ENCODE results near the gene DMKN. TPM values are rescaled to one million over a fixed set of nuclear protein-coding genes. Genes with fewer than 3 reads are reported as not detected.
"Not testable (repeated sequence)": the region's sequence is repeated elsewhere in the genome, so short reads cannot be mapped to it uniquely, and the experiment has no call there.

DMKN gene
- polyA plus RNA-seq, 4 donors, result 76.2 to 91.6 (median 82.7) TPM

DNA sequence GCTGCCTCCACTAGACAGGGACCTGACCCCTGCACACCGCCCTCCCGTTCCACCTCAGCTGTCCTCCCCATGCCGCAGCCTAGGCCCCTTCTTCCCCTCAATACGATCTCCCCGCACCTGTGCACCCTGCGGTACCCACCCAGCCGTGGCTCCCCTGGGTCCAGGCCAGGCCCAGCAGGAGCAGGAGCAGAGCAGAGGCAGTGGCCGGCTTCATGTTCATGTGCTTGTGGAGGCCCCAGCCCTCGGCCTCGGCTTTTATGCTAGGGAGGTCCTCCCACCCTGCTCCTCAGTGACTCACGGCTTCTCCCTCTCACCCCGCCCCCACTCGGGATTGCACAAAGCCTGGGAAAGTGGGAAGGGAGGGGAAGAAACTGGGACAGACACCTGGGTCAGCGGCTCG is 11.8 kb downstream of the DMKN start:
- no peak for DNase-seq (ENCODE audit: low read depth in 4 of 4, low spot score in 3 of 4)

DNA sequence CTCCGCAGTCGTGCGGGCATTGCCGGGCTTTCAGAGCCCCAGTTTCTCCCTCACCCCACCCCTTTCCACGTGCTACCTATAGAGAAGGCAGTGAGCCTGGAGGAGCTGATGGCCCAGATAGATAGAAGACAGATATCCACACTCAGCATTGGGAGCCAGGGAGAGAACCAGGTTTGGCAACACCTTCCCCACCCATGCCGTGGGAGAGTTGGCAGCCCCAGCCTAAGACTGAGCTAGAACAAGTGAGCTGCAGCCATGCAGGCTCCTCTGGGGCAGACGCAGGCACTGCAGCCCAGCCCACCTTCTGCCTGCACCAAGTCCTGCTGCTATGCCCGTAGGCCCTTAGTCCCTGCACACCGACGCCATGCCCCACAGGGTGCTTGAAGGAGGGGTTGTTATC is 12.8 kb downstream of the DMKN start:
- DNase-seq (ENCODE audit: low read depth in 4 of 4, low spot score in 3 of 4), result no peak

DNA sequence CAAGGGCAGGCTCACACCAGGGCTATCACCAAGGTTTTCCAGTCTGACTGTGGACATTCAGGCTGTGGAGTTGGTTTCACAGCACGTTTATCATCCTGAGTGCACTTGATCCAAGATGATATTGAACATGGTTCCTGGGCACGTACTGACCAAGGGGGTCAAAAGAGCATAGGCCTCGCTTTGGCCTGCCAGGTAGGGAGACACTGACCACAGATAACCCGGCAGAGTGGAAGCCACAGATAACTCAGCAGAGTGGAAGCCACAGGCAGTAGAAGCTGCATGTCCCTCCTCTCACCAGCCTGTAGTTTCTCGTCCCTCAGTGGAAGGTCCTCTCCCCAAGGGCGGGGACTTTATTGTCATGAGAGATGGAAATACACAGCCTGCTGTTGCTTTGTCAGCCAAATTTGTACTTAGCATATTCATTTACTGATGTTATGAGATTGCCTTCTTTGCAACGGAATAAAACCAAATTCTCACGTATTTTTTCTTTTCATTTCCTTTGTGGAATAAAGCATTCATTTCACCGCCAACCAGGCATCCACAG is 14.4 kb downstream of the DMKN start:
- no peak for DNase-seq (ENCODE audit: low read depth in 4 of 4, low spot score in 3 of 4)

DNA sequence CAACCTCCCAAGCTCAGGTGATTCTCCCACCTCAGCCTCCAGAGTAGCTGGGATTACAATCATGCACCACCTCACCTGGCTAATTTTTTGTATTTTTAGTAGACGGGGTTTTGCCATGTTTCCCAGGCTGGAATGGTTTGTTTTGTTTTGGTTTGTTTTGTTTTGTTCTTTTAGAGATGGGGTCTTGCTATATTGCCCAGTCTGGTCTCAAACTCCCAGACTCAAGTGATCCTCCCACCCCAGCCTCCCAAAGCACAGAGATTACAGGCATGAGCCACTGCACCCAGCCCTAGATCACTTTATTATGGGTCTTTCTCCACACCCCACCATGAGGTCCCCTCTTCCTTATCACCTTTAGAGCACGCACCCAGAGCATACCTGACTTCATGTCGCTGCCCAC is 15.2 kb downstream of the DMKN start:
- no peak for DNase-seq (ENCODE audit: low read depth in 4 of 4, low spot score in 3 of 4)

DNA sequence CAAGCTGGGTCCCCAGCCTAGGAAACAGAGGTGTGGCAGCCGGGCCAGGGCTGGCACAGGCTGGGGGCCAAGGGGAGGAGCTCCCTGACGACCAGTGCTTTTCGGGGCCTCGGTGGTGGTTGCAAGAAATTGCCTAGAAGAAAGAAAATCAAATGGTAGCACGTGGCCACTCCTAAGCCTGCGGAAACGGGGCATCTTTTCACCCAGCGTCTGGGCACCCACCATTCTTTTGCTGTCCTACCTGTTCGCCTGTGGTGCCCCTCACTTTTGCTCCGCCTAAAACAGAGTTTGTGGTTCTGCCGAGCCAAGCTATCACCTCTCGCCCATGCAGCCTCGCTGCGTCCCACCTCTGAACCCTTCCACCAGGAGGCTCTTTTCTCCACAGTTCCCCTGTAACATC is 16.0 kb downstream of the DMKN start:
- no peak for DNase-seq (ENCODE audit: low read depth in 4 of 4, low spot score in 3 of 4)

DNA sequence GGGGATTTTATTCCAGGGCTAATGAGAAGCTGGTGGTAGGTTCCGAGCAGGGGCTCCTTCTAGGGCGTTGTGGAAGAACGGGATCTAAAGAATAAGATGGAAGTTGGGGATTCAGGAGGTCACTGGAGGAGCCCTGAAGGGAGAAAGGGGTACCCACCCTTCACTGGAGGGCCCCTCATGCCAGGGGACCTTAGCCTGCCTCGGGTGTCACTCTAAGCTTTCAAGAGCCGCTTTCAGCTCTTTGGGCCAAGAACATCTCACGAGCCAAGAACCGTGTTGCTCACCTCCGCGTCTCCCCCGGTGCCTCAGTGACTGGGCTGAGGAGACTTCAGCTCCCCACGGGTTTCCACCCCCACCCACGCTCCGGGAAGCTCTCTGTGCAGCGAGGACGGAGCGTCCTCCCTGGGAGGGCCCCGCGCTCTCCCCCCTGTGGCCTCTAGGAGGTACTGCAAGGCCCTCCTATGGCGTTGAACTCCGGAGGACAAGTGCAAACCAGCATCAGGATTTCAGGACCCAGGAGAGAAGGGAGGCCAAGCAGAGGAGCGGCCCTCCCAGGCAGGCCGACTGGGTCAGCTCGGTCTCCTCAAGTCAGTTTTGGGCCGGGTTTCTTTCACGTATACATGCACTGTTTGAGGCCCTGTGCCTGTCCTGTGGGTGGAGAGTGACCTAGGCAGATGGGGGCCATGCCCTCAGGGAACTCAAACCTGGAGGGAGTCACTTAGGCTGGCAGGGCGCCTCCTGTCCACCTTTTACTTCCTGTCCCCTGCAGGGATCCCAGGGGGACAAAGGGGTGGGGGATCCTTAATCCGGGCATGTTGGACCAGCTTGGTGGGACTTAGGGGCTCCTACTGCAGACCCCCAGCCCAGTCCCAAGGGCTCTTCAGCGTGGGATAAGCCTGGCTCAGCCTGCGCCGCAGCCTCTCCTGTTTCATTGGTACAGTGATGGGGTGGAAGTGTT is 18.1 kb downstream of the DMKN start:
- DNase-seq (ENCODE audit: low read depth in 4 of 4, low spot score in 3 of 4), result peak in 2 of 4 donors; percentile 23 to 31

DNA sequence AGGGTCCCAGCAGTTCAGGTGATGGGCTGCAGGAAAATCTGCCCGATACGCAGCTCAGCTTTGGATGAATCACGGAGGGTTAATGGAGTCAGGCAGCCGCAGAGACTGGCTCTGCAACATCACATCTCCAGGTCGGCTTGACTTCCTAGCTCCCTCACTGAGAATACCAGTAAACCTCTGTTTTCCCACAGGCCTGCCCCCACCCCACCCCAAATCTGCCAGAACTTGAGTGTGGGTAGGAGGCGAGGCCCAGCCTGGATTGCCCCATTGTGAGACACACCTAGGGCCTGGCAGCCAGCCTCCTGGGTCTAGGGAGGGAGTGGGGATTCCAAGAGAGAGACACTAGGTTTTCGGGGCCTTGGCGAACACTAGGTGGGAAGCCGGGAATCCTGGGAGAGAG is 19.5 kb downstream of the DMKN start:
- no peak for DNase-seq (ENCODE audit: low read depth in 4 of 4, low spot score in 3 of 4)

DNA sequence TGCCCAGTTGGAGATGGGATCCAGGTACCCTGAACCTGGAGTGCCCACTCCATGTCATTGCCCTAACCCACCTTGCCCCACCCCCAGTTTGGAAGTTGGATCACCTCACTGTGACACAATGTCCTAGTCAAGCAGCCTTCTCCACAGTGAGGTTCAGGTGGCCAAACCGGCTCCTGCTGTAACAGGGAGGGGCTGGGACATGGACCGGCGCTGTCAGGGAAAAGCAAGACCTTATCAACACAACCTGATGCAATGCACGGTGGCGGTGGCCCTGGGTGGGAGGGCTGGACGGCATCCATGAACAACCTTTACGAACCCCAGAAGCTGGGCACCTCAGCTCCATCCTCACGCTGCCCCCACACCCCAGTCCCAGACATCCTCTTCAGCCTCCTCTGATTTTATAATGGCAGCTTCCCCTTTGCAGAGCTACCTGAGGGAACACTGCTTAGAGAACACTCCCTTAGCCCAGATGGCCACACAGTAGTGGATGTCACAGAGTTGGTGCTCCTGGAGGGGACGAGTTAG is 21.6 kb downstream of the DMKN start:
- DNase-seq (ENCODE audit: low read depth in 4 of 4, low spot score in 3 of 4), result no peak

DNA sequence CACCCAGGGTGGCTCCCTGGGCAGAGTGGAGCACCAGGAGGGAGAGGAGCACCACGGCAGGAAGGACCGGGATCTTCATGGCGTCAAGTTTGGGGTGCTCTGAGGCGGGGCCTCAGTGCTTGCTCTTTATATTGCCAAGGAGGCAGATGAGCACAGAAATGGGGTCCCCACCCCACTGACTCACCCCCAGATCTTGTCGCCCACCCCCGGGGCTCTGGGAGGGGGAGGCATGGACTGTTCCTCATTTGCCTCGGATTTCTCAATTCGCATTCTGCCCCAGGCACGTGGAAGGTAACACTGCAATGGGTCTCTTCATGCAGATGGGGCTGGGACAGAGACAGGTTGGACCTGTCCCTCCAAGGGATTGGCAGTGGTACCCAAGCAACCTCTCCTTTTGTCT is 23.1 kb downstream of the DMKN start, which contains the start of gene KRTDAP:
TSS of gene KRTDAP (minus strand) at position 101 of the 400 bp plus-strand sequence. CDS start at position 79, 22 bp downstream.
- no peak for DNase-seq (ENCODE audit: low read depth in 4 of 4, low spot score in 3 of 4)

DNA sequence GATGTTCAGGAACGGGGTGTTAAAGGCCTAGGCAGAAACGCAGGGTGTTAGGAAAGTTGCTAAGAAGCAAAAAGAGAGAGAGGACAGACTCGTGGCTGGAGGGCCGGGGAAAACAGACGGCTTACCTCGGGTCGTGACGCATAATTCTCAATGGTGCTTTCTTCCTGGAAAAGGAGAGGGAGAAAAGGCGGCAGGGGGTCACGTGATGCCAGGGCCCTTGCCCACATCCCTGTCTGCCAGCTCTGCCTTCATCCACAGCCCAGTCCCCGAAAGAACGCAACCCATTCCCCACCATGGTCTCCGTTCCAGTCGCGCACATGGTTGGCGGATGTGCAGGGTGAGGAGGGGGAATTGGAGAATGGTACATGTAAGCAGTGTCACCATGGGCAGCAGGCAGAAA is 24.8 kb downstream of the DMKN start:
- DNase-seq (ENCODE audit: low read depth in 4 of 4, low spot score in 3 of 4), result no peak

DNA sequence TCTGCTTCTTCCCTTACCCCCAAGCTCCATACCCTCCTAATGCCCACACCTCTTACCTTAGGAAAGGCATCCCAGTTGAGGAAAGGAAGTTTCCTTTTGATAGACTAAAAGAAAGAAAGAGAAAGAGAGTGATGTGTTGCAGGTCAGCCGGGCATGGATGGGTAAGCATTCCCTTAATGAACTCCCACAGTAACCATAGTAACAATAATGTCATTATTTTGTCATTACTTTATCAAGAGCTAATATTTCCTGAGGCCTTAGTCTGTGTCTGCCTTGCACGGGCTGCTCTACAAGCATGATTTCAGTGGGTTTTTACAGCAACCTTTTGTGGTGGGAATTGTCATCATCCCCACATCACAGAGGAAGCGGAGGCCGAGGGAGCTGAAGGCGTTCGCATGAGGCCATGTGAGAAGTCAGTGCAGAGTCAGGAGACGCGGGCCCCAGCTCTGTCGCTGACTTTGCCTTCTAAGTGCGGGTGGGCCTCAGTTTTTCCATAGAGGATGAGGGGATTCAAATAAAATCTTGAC is 25.7 kb downstream of the DMKN start:
- no peak for DNase-seq (ENCODE audit: low read depth in 4 of 4, low spot score in 3 of 4)

DNA sequence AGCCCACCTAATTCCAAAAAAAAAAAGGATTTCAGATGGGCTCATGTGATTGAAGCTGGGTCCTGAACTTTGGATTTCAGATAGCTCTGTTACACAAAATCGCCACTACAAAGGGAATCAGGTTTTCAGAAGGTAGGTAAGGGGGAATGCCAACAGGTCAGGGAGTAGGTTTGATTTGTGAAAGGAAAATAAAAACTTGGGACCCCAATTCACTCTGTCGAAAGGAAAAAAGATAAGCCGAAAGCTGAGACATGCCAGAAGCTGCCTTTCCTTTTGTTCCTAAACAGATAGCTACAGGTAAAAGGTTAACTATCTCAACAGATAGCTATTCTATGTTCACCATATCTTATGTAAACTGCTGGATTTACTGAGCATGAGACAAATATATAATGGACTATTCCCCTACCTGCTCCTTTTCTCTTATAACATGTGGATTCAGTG is 27.2 kb downstream of the DMKN start:
- no peak for DNase-seq (ENCODE audit: low read depth in 4 of 4, low spot score in 3 of 4)

DNA sequence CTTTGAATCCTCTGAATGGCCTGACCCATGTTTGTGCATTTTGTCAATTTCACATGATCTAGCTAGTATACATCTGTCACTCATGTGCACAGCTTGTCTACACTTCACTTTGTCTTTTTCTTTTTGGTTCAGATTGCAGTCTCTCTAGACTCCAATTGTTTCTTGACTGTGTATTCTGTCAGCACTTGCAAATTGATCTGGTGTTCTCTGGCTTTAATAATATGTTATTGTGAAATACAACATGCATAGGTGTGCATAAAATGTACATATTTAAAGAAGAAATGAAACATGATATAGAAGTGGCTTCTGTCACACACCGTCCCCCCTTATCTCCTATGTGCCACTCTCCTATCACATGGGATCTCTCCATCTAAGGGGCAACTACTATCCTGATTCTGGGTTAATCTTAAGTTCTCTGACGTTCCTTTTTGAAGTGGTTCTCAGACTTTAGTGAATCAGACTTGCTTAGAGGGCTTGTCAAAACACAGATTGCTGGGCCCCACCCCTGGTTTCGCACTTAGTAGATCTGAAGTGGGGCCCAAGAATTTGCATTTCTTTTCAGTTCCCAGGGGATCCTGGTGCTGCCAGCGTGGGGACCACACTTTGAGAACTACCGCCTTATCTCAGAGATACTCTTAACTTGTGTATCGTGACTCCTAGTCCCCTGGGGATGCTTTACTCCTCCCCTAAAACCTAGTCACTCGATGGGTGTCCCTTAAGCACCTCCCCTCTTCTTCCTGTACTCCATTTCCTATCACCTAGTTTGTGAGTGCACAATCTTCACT is 29.0 kb downstream of the DMKN start:
- no peak for DNase-seq (ENCODE audit: low read depth in 4 of 4, low spot score in 3 of 4)

DNA sequence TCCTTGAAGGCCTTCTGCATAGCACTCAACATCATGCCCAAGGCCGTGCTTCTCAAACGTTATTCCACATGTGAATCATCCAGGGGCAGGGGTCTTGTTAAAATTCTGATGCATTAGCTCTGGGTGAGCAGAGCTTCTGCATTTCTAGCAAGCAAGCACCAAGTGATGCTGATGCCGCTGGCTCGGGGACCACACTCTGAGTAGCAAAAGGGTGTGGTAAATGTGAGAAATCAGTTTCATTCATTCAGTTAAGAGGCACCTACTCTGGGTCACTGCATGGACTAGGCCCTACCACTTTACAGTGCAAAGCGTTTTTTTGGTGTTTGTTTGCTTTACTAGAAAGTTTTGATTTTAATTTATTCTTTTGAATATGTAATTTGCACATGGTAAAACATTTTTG is 30.4 kb downstream of the DMKN start:
- DNase-seq (ENCODE audit: low read depth in 4 of 4, low spot score in 3 of 4), result no peak

DNA sequence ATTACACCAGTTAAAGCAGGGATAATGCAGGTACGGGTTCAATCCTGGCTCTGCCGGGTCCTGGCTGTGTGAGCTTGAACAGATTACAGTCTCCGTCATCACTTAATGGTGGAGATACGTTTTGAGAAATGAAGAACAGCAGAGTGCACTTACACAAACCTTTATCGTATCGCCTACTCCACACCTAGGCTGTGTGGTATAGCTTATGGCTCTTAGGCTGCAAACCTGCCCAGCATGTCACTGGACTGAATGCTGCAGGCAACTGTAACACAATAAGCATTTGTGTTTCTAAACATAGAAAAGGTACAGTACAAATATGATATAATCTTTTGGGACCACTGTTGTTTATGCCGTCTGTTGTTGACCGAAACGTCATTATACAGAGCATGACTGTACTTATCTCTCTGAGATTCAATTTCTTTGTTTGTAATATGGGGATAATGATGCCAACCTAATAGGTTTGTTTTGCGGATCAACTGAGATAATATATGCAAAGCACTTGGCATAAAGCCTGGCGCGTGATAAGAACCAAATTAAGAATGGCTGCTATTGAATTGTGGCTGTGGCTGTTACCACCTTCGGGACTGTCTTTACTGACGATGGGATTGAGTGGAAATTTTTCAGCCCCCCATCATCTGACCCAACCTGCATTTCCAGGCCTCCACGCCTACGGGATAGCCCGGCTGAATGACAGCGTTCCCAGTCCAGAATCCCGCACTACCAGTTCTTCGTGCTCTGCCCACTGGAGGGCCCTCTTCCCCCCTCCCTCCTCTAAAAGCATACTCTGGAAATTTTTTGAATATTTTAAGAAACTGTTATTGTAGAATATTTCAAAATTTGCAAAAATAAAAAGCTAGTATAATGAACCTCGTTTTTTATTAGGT is 34.4 kb downstream of the DMKN start:
- no peak for DNase-seq (ENCODE audit: low read depth in 4 of 4, low spot score in 3 of 4)

DNA sequence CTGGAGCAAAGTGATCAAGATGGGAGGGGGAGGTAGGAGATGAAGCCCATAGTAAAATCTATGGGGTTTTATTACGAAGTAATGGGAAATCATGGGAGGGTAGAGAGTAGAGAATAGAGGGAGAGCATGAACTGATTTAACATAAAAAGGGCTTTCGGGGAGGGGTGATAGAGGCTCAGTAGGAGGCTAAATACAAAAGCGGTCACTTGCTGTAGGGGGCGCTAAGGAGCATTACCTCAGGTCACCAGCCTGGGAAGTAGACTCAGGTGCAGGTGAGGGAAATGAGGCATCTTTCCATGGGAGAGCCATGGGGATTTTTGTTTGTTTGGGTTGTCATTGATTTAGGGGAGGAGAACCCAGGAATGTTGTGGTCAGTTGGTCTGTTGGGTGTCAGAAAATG is 37.3 kb downstream of the DMKN start:
- no peak for DNase-seq (ENCODE audit: low read depth in 4 of 4, low spot score in 3 of 4)

DNA sequence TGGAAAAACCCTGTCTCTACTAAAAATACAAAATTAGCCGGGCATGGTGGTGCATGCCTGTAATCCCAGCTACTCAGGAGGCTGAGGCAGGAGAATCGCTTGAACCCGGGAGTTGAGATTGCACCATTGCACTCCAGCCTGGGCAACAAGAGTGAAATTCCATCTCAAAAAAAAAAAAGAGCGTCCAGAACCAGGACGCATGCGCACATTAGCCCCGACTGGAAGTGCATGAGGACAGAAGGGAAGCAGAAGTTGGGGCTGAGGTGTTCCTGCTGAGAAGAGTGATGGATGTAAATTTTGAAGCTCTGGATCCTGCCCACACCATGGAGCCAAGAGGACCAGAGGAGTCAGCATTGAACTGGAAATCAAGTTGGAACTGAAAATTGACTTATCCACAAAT is 38.9 kb downstream of the DMKN start:
- not testable (repeated sequence) for DNase-seq (ENCODE audit: low read depth in 4 of 4, low spot score in 3 of 4)

DNA sequence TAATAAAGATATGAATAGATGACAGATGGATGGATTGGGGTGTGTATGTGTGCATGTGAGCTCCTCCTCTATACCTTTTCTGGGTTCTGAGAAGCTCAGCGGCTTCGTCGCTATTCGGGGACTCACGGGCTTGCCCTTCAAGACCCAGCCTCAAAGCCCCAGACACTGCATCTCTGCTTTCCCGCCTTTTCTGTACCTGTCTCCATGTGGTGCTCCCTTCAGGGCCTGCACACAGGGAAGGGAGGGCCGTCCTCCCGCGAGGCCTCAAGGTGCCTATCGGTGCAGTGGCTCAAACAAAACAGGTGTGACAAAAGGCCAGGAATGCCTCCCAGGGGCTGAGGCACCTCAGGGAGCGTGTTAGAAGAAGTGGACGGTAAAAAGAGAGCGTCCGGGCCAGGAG is 39.3 kb downstream of the DMKN start:
- no peak for DNase-seq (ENCODE audit: low read depth in 4 of 4, low spot score in 3 of 4)

DNA sequence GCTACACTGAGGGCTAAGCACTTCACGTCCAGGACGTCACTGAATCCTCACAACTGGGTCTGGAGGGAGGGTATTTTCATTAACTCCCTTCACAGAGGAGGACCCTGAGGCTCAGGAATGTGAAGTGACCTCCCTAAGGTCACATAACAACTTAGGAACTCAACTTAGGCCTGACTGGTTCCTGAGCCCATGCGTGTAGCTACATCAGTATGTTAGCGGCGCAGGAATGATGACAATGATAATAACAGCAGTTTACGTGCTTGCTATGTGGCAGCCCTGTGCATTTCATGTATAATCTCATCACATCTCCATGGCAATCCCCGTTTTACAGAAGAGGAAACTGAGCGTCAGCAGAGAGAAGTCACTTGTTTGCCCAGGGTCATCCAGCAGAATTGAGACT is 41.5 kb downstream of the DMKN start:
- DNase-seq (ENCODE audit: low read depth in 4 of 4, low spot score in 3 of 4), result no peak

DNA sequence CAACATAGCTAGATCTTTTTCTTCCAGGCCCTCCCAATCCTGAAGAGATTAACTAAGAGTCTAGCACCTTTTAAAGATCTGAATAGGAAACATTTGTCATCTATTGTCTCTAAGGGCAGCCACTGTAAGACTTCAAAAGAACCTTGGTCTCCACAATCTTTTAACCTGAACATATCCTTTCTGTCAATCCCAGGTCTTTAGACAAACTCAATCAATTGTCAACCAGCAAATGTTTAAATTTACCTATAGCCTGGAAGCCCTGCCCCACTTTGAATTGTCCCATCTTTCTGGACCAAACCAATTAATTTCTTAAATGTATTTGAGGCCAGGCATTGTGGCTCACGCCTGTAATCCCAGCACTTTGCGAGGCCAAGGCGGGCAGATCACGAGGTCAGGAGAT is 42.4 kb downstream of the DMKN start:
- DNase-seq (ENCODE audit: low read depth in 4 of 4, low spot score in 3 of 4), result not testable (repeated sequence)

All from right renal pelvis (tissue), 4 donors.